ENCODE measurements around the gene MPV17L2. TPM values are rescaled to one million over a fixed set of nuclear protein-coding genes. Genes with fewer than 3 reads are reported as not detected.
A peak's percentile ranks its signal among the peaks of the same experiment; 100 is the strongest.

MPV17L2 gene
- total RNA-seq, 4 donors from 2014 or later, result 18.1 to 38.9 (median 33.0) TPM

DNA sequence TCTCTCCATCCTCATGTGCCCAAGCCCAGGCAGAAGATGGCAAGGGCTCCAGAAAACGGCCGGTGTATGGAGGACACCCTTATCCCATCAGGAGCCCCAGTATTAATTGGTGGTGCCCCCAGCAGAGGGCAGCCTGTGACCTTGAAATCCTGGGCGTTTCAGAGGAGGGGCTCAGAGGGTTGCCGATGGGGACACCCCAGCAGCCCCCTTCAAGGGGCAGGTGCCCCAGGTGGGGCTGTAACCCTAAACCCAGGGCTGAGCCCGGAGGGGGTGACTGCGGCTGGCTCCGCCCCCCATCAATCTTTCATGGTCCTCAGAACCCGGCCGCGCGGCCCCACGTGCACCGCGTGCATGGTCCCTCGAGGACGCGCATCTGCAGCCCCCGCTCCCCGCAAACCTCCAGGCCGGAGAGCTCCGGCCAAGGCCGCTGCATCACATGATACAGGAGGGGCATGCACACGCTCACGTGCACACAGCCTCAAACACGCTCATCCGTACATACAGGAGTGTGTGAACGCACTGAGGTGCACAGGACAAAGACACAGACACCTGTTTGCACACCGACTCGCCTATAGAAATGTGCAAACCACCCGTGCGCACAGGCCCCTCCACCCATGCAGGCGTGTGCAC, 9.9 kb downstream of the MPV17L2 start:
- intact Hi-C loops (cut with DNase I; ENCODE audit: low total_unique reads), result loop anchor here (5.0 to 10.0 kb wide), 2 partner anchors 196 to 212 kb away; partner anchors contain the start of genes ARRDC2 and SSBP4

DNA sequence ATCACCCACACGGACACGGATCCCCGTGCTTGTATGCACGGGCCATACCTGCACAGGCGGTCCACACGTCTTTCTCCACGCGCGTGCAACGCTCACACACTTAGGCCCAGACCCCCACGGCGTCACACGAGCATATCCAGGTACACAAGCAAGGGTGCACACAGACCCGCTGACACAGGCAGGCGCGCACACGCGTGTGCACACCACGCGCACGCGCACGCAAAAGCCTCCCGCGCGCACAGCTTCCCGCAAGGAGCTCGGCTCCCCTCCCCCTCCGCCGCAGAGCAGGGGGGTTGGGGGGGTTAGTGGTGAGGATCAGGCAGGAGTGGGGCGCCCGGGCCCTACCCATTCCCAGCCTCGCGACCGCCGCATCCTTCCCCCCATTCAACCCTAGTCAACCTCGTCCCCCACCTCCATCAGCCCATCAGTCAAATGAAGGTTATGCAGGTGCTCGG, 10.4 kb downstream of the MPV17L2 start:
- no peaks in the 10 kb centered on the region for H3K9me3 ChIP-seq
- H3K27ac ChIP-seq, result peak overlapping the region; percentile 59 to 80 (median 72)
- no peaks in the 10 kb centered on the region for H3K27me3 ChIP-seq
- intact Hi-C loops (cut with DNase I; ENCODE audit: low total_unique reads) (loop anchor here (5.0 to 10.0 kb wide), 2 partner anchors 196 to 211 kb away; partner anchors contain the start of genes ARRDC2 and SSBP4), in situ Hi-C loops (cut with MboI; ENCODE audit: low sequenced_read_pairs in 4 of 4) (no loop called here)
- no peaks in the 10 kb centered on the region for H3K36me3 ChIP-seq
- DNase-seq (peak in 1 of 2 donors; percentile 31), ATAC-seq (peak in 1 of 2 donors; percentile 2)
- H3K4me3 ChIP-seq, result peak overlapping the region; percentile 58 to 83 (median 74)
- TF ChIP-seq POLR2A (IDR thresholded peaks at IDR 0.05), result no peak
- TF ChIP-seq, protein P1, sequence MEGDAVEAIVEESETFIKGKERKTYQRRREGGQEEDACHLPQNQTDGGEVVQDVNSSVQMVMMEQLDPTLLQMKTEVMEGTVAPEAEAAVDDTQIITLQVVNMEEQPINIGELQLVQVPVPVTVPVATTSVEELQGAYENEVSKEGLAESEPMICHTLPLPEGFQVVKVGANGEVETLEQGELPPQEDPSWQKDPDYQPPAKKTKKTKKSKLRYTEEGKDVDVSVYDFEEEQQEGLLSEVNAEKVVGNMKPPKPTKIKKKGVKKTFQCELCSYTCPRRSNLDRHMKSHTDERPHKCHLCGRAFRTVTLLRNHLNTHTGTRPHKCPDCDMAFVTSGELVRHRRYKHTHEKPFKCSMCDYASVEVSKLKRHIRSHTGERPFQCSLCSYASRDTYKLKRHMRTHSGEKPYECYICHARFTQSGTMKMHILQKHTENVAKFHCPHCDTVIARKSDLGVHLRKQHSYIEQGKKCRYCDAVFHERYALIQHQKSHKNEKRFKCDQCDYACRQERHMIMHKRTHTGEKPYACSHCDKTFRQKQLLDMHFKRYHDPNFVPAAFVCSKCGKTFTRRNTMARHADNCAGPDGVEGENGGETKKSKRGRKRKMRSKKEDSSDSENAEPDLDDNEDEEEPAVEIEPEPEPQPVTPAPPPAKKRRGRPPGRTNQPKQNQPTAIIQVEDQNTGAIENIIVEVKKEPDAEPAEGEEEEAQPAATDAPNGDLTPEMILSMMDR (IDR thresholded peaks at IDR 0.05 in 4 of 5, conservative IDR thresholded peaks at IDR 0.05 in 1 of 5), result peak in 1 of 5 experiments; percentile 22
- peaks cover 6 to 19% of the 10 kb centered on the region in 2 donors for H3K4me1 ChIP-seq

More for the DNA sequence above, 9.9 kb downstream of the MPV17L2 start:
- DNase-seq (no peak), ATAC-seq (no peak)
- no peak for TF ChIP-seq POLR2A (IDR thresholded peaks at IDR 0.05)
- TF ChIP-seq, protein P1 (IDR thresholded peaks at IDR 0.05 in 4 of 5, conservative IDR thresholded peaks at IDR 0.05 in 1 of 5), result peak in 2 of 5 experiments; percentile 19 to 43
- Histone ChIP-seq H3K27ac (peak overlapping the region in 1 of 4 donors; percentile 59), H3K4me3 (peak overlapping the region; percentile 58 to 83 (median 74)), H3K27me3 (no peaks in the 10 kb centered on the region), H3K4me1 (peaks cover 6 to 16% of the 10 kb centered on the region in 2 donors), H3K9me3 (no peaks in the 10 kb centered on the region), H3K36me3 (no peaks in the 10 kb centered on the region)
- in situ Hi-C loops (cut with MboI; ENCODE audit: low sequenced_read_pairs in 4 of 4), result no loop called here

DNA sequence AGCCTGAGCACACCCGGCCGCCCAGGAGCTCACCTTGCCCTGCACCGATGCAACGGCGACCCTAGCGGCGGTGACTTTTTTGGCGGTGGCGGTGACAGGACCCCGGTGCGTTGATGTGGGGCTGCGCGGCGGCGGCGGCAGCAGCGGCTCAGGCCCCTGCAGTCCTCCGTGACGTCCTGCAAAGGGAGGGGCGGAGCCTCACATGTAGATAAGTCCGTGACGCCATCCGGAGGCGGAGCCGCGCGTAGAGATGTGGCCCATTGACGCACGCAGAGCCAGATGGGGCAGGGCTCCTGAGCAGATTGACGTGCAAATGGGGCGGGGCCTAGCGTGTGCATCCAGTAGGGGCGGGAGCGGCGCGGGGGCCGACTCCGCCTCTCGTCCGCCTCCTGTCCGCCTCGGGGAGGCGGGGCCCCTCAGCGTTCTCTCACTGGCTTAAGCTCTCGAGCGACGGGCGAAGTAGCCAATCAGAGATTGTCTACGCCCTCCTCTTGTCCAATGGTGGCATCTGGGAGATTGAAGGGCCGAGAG, 10.9 kb downstream of the MPV17L2 start, which contains the start of gene RAB3A:
RAB3A (minus strand) TSS at position 180 of the 531 bp plus-strand sequence. CDS start 1,302 bp downstream, outside the sequence.
- no peak for TF ChIP-seq POLR2A (IDR thresholded peaks at IDR 0.05)
- TF ChIP-seq, protein P1 (IDR thresholded peaks at IDR 0.05 in 4 of 5, conservative IDR thresholded peaks at IDR 0.05 in 1 of 5), result no peak
- peak; percentile 93 for ATAC-seq
- H3K9me3 ChIP-seq, result no peaks in the 10 kb centered on the region
- in situ Hi-C loops (cut with MboI; ENCODE audit: low sequenced_read_pairs in 4 of 4), result no loop called here
- H3K4me1 ChIP-seq, result peaks cover 6 to 19% of the 10 kb centered on the region in 2 donors
- H3K27ac ChIP-seq, result peak within 1 kb of the TSS; percentile 98 to 100 (median 100)
- DNase-seq, result peak; percentile 100
- H3K27me3 ChIP-seq, result no peaks in the 10 kb centered on the region
- H3K4me3 ChIP-seq, result peak within 1 kb of the TSS; percentile 74 to 91 (median 80)
- H3K36me3 ChIP-seq, result no peaks in the 10 kb centered on the region
- intact Hi-C loops (cut with DNase I; ENCODE audit: low total_unique reads), result loop anchor here (1.0 to 10.0 kb wide), 6 partner anchors 11 to 211 kb away; partner anchors contain the start of genes ARRDC2, IQCN, MPV17L2 and SSBP4

DNA sequence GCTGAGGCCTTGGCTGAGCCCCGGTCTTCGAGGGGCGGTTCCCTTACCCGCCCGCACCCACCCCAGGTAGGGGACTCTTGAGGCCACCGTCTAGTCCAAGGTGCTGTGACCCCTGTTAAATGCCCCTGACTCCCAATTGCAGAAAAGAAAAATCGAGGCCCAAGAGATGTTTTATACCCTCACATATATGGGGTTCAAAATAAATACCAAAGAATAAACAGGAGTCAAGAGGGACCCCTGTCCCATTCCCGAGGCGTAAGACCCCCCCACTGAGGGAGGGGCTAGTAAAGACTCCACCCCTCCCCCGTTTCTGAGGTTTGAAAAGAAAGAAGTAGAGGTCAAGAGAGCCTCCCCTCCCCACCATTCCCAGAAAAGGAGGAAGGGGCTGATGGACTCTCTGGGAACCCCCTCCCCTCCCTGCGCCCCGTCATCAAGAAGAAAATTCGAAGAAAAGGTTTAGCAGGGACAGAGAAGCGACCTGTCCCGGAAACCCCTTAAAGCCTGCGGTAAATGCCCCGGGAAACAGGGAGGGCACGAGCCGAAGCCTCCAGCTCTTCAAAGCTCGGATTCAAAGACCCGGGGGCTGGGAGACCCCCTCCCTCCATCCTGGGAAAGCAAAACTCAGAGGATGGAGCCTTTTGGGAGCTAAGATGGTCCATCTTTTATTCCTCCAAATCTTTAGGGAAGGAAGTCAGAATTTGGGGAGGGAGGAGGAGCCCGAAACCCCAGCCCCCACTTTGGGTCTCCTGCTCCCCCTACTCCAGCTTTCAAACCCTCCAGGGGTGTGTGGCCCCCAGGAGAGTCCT, 11.6 kb downstream of the MPV17L2 start:
- no peaks in the 10 kb centered on the region for H3K36me3 ChIP-seq
- no peaks in the 10 kb centered on the region for H3K27me3 ChIP-seq
- DNase-seq (peak in 1 of 2 donors; percentile 40), ATAC-seq (peak; percentile 40 to 55)
- H3K4me3 ChIP-seq, result peak overlapping the region; percentile 73 to 91 (median 80)
- intact Hi-C loops (cut with DNase I; ENCODE audit: low total_unique reads) (loop anchor here (1.0 to 10.0 kb wide), 7 partner anchors 11 to 210 kb away; partner anchors contain the start of genes ARRDC2, IQCN, LSM4 and MPV17L2), in situ Hi-C loops (cut with MboI; ENCODE audit: low sequenced_read_pairs in 4 of 4) (loop anchor here in 1 of 4 donors (5.0 kb wide), 1 partner anchor 43 kb away; no protein-coding TSS in a partner anchor)
- peaks cover 6 to 19% of the 10 kb centered on the region in 2 donors for H3K4me1 ChIP-seq
- H3K27ac ChIP-seq, result peak overlapping the region; percentile 98 to 100 (median 100)
- TF ChIP-seq POLR2A (IDR thresholded peaks at IDR 0.05), result peak; percentile 85
- TF ChIP-seq, protein P1 (IDR thresholded peaks at IDR 0.05 in 4 of 5, conservative IDR thresholded peaks at IDR 0.05 in 1 of 5), result peak in 1 of 5 experiments; percentile 7
- no peaks in the 10 kb centered on the region for H3K9me3 ChIP-seq
